Measurements from ENCODE around the gene JSRP1.
A peak's percentile ranks its signal among the peaks of the same experiment; 100 is the strongest.

Gene JSRP1

GRCh38 chr19:2255982-2256685 is at the start of gene JSRP1:
Gene JSRP1, minus strand, starts transcription at chr19:2256417. Its CDS starts 1,103 bp downstream, at chr19:2255314.
- DNase-seq, result no peak

- no peak for DNase-seq
These were observed 49.4 kb upstream of the JSRP1 start for GRCh38 chr19:2305452-2306280.

GRCh38 chr19:2303211-2303798 is 47.1 kb upstream of the JSRP1 start:
- DNase-seq, result no peak

GRCh38 chr19:2302319-2303210 is 46.3 kb upstream of the JSRP1 start:
- no peak for DNase-seq

GRCh38 chr19:2300533-2300932 is 44.3 kb upstream of the JSRP1 start:
- DNase-seq, result no peak

- no peak for DNase-seq
These were observed 39.9 kb upstream of the JSRP1 start for GRCh38 chr19:2296141-2296540.

- no peak for DNase-seq
These were observed 38.6 kb upstream of the JSRP1 start for GRCh38 chr19:2294687-2295335.

- no peak for DNase-seq
These were observed 35.1 kb upstream of the JSRP1 start for GRCh38 chr19:2291185-2291751.

- DNase-seq, result no peak
These were observed 34.4 kb upstream of the JSRP1 start for GRCh38 chr19:2290441-2291184.

- peak; percentile 39 for DNase-seq
These were observed 33.7 kb upstream of the JSRP1 start for GRCh38 chr19:2289714-2290435.

- DNase-seq, result no peak
These were observed 32.8 kb upstream of the JSRP1 start for GRCh38 chr19:2288818-2289713.

GRCh38 chr19:2288338-2288817 is 32.2 kb upstream of the JSRP1 start:
- DNase-seq, result no peak

- DNase-seq, result no peak
These were observed 31.5 kb upstream of the JSRP1 start for GRCh38 chr19:2287585-2288337.

GRCh38 chr19:2286402-2287140 is 30.4 kb upstream of the JSRP1 start:
- no peak for DNase-seq

- DNase-seq, result no peak
These were observed 27.8 kb upstream of the JSRP1 start for GRCh38 chr19:2283835-2284507.

- no peak for DNase-seq
These were observed 26.6 kb upstream of the JSRP1 start for GRCh38 chr19:2282862-2283237.

Measured in stimulated activated CD4-positive, alpha-beta T cell treated with anti-CD3 and anti-CD28 coated beads, Interleukin-4, amount 100 ng/mL, for 24 hours (primary cell).